ENCODE results near the gene DOCK9.

DOCK9 gene

DNA sequence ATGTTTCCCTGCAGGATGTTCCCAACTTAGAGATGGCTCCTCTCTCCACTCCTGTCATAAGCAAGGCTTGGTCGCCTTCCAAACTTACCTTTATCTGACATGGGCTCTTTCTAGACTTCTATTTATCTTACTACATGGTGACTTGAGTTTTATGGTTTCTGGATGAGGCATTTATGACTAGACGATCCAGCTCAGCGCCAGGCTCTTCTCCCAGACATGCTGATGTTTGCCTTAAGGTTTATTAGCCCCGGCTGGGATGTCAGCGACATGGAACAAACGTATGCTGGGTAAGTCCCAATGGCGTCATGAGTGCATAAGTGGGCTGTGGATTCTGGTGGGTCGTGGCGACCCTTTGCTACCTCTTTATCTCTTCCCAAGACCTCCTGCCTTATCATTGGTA, 185.5 kb downstream of the DOCK9 start:
- H3K4me1 Mint-ChIP-seq (ENCODE audit: low read depth), result no peaks in the 10 kb centered on the region
- peaks cover 7% of the 10 kb centered on the region for H3K9me3 Mint-ChIP-seq
- H3K27ac Mint-ChIP-seq, result no peak overlapping the region
- no peak for DNase-seq
- peaks cover 55% of the 10 kb centered on the region for H3K36me3 Mint-ChIP-seq (ENCODE audit: low read depth)
- H3K4me3 Mint-ChIP-seq, result no peak overlapping the region
- H3K27me3 Mint-ChIP-seq, result peaks cover 4% of the 10 kb centered on the region

DNA sequence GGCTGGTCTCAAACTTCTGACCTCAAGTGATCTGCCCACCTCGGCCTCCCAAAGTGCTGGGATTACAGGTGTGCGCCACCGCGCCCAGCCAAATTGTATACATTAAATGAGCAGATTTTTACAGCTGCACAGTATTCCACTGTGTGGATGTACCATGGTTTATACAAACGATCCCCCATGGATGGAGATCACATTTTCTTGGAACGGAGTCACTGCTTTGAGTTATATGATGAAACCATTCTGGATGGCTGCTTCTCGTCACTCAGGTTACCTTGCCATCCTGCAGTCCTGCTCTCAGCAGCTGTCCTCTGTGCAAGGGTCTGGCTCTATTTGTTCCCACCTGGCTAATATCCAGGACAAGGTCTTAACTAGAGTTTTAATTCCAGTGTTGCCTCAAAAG, 186.3 kb downstream of the DOCK9 start:
- H3K4me3 Mint-ChIP-seq, result no peak overlapping the region
- H3K27me3 Mint-ChIP-seq, result peaks cover 4% of the 10 kb centered on the region
- H3K4me1 Mint-ChIP-seq (ENCODE audit: low read depth), result no peaks in the 10 kb centered on the region
- H3K36me3 Mint-ChIP-seq (ENCODE audit: low read depth), result peaks cover 48% of the 10 kb centered on the region
- peaks cover 7% of the 10 kb centered on the region for H3K9me3 Mint-ChIP-seq
- DNase-seq, result no peak
- no peak overlapping the region for H3K27ac Mint-ChIP-seq

DNA sequence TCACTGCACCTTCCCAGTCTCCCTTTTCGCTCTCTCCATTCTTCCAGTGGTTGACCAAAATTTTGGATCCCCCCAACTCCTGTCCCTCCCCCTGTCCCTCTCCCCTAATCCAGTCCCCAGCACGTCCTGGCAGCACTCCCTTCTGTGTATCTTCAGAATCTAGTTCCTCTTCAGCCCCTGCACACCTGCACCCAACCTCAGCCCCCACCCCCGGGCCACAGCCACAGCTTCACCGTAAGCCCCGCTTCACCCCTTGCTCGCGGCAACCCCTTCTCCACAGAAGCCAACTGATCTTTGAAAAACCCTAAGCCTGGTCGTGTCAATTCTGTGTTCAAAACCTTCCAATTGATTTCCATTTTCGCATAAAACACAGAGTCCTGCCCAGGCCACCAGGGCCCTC, 189.9 kb downstream of the DOCK9 start:
- Mint-ChIP-seq H3K4me3 (no peak overlapping the region), H3K4me1 (ENCODE audit: low read depth) (no peaks in the 10 kb centered on the region), H3K36me3 (ENCODE audit: low read depth) (peaks cover 13% of the 10 kb centered on the region), H3K27me3 (peaks cover 4% of the 10 kb centered on the region), H3K27ac (no peak overlapping the region), H3K9me3 (peaks cover 7% of the 10 kb centered on the region)
- DNase-seq, result no peak

DNA sequence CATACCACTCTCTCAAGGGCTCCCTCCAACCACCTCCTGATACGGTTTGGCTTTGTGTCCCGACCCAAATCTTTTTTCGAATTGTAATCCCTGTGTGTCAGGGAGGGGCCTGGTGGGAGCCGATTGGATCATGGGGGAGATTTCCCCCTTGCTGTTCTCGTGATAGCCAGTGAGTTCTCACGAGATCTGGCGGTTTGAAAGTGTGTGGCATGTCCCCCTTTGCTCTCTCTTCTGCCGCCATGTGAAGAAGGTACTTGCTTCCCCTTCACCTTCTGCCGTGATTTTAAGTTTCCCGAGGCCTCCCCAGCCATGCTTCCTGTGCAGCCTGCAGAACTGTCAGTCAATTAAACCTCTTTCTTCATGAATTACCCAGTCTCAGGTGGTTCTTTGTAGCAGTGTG, 190.7 kb downstream of the DOCK9 start:
- Mint-ChIP-seq H3K27me3 (peaks cover 4% of the 10 kb centered on the region), H3K27ac (no peak overlapping the region), H3K4me1 (ENCODE audit: low read depth) (no peaks in the 10 kb centered on the region), H3K9me3 (peaks cover 5% of the 10 kb centered on the region), H3K36me3 (ENCODE audit: low read depth) (peaks cover 5% of the 10 kb centered on the region), H3K4me3 (no peak overlapping the region)
- DNase-seq, result no peak

DNA sequence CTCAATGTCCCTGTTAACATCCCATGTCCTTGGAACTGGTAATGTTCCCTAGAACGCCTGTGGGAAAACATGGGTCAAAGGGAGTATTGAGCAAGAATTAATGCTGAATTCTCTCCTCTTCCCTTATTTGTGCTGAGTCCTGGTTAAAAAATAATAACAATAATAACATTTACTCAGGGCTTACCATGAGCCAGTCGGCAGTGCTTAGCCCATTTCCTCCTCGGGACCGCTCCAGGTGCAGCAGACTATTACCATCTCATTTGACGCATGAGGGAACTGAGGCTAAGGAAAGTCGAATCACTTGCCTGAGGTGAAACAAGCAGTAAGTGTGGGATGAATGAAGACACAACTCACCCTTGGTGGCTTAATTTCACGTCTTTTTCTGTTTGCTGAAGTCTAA, 191.8 kb downstream of the DOCK9 start:
- Mint-ChIP-seq H3K27ac (no peak overlapping the region), H3K4me3 (no peak overlapping the region), H3K9me3 (peaks cover 3% of the 10 kb centered on the region), H3K4me1 (ENCODE audit: low read depth) (no peaks in the 10 kb centered on the region), H3K27me3 (peaks cover 7% of the 10 kb centered on the region), H3K36me3 (ENCODE audit: low read depth) (no peaks in the 10 kb centered on the region)
- no peak for DNase-seq

DNA sequence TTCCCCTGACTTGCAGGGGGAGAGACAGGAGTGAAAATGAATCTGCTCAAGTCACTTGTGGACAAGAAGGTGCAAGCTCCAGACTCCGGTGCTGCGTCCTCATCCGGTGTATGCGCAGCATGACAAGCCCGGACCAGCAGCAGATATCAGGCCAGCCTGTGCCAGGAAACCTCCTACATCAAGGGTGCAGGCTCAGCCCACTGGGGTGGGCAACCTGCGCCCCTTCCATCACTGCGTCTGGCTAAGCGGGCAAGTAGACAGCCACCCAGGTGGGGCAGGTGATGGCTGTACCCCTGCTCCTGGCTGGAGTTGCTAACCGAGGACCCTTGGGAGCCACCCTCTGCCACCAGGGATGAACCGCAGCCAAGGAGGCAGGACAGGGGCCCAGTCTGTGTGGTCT, 192.5 kb downstream of the DOCK9 start:
- Mint-ChIP-seq H3K27me3 (peaks cover 9% of the 10 kb centered on the region), H3K9me3 (peaks cover 3% of the 10 kb centered on the region), H3K4me3 (no peak overlapping the region), H3K27ac (no peak overlapping the region), H3K36me3 (ENCODE audit: low read depth) (no peaks in the 10 kb centered on the region), H3K4me1 (ENCODE audit: low read depth) (no peaks in the 10 kb centered on the region)
- DNase-seq, result no peak

DNA sequence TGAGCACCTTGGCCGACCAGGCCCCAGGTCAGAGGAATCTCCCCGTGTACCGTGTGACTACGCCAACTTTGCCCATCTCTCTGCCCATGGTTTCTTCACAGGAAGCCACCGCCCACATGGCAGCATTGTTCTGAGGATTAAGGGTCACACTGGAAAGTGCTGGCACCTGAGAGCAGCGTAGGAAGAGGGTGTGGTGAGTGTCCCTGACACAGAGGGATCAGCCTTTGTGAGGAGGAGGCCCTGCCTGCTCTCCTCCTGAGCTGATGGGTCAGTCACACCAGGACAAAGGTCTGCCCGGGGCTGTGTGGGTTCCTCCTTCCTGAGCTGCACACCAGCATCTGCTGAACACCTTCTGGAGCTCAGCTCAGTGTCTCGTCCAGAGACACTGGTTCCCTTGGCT, 193.2 kb downstream of the DOCK9 start:
- Mint-ChIP-seq H3K4me1 (ENCODE audit: low read depth) (no peaks in the 10 kb centered on the region), H3K9me3 (peaks cover 2% of the 10 kb centered on the region), H3K27ac (no peak overlapping the region), H3K27me3 (peaks cover 9% of the 10 kb centered on the region), H3K4me3 (no peak overlapping the region), H3K36me3 (ENCODE audit: low read depth) (no peaks in the 10 kb centered on the region)
- no peak for DNase-seq

DNA sequence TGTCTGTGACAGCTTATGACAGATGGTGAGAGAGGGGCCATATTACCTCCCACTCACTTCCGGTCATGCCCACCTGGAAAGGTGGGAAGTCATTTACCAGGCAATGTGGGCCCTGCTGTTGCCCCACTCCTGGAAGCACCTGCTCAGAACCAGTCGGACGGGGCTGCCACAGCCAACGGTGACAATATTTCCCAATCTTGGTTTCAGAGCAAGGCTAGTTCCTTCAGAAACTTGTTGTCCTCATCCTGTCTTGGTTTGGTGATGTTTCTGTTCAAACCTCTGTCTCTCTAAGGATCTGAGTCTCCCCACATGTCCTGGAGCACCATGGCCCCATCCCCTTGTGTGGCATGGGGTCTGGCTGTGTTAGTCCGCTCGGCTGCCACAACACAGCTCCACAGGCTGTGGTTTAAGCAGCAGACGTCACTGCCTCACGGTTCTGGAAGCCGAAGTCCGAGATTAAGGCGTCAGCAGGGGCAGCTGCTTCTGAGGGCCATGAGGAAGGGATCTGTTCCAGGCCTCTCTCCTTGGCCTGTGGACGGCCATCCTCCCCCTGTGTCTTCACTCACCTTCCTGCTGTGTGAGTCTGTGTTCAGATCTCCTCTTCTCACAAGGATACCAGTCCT, 193.9 kb downstream of the DOCK9 start:
- no peak overlapping the region for H3K27ac Mint-ChIP-seq

DNA sequence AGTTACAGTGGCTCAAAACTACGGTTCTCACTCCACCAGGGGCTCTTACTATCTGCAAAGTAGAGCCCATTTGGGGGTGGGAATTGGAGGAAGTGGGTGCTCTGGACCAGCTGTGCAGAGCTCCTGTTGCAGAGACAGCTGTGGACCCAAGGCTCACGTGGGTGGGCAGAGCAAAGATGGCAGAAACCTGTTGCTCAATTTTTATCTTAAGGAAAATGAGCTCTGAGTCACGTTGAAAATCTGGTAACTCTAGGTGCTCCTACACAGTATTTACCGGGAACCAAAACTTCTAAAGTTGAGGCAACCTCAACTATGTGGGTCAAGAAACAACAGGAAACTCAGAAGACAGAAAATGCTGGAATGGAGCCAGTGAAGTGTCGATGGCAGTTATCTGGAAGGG, 195.2 kb downstream of the DOCK9 start:
- no peak for DNase-seq
- Mint-ChIP-seq H3K9me3 (no peaks in the 10 kb centered on the region), H3K27me3 (peaks cover 16% of the 10 kb centered on the region), H3K36me3 (ENCODE audit: low read depth) (no peaks in the 10 kb centered on the region), H3K4me3 (no peak overlapping the region), H3K4me1 (ENCODE audit: low read depth) (no peaks in the 10 kb centered on the region), H3K27ac (no peak overlapping the region)

More for the DNA sequence above, 193.9 kb downstream of the DOCK9 start:
- Mint-ChIP-seq H3K27me3 (peaks cover 11% of the 10 kb centered on the region), H3K9me3 (no peaks in the 10 kb centered on the region), H3K4me1 (ENCODE audit: low read depth) (no peaks in the 10 kb centered on the region), H3K4me3 (no peak overlapping the region), H3K36me3 (ENCODE audit: low read depth) (no peaks in the 10 kb centered on the region)
- no peak for DNase-seq

DNA sequence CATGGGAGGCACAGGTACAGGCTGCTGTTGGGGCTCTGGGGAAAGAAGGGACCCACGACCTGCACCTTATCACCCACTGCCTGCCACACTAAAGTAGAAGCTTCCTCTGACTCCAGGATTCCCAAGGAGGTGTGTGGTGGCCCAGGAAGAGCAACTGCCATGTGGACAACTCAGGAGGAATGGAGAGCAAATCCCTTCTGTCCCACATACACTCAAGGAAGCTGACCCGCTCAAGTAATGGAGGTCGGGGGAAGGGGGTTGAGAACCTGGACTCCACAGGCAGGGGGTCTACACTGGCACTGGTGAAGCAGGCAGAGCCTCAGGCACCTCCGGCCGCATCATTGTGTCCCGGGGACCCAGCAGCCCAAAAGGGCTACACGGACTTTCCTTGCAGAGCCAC, 196.0 kb downstream of the DOCK9 start:
- peaks cover 17% of the 10 kb centered on the region for H3K27me3 Mint-ChIP-seq
- H3K27ac Mint-ChIP-seq, result no peak overlapping the region
- no peaks in the 10 kb centered on the region for H3K4me1 Mint-ChIP-seq (ENCODE audit: low read depth)
- H3K9me3 Mint-ChIP-seq, result no peaks in the 10 kb centered on the region
- H3K36me3 Mint-ChIP-seq (ENCODE audit: low read depth), result no peaks in the 10 kb centered on the region
- H3K4me3 Mint-ChIP-seq, result no peak overlapping the region
- DNase-seq, result no peak

DNA sequence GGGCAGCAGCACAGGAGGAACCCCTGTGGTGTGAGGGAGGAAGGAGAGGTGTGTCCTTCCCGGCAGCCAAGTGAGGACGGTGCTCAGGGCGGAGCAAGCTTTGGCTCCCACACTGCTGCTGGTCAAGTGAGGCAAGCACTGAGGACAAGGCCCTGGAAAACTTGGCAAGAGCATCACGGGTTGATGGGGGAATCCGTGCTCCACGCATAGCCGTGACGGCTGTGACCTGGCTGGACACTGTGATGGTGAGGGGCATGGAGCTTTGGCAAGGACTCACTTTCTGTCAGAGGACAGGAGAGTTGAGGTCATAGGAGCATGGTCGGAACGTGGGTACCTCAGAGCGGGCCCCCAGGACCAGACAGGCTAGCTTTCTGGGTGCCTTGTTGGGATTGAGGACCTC, 196.4 kb downstream of the DOCK9 start:
- no peak overlapping the region for H3K27ac Mint-ChIP-seq
- H3K27me3 Mint-ChIP-seq, result peaks cover 17% of the 10 kb centered on the region
- H3K4me3 Mint-ChIP-seq, result no peak overlapping the region
- DNase-seq, result no peak
- H3K4me1 Mint-ChIP-seq (ENCODE audit: low read depth), result no peaks in the 10 kb centered on the region
- H3K36me3 Mint-ChIP-seq (ENCODE audit: low read depth), result no peaks in the 10 kb centered on the region
- H3K9me3 Mint-ChIP-seq, result no peaks in the 10 kb centered on the region

DNA sequence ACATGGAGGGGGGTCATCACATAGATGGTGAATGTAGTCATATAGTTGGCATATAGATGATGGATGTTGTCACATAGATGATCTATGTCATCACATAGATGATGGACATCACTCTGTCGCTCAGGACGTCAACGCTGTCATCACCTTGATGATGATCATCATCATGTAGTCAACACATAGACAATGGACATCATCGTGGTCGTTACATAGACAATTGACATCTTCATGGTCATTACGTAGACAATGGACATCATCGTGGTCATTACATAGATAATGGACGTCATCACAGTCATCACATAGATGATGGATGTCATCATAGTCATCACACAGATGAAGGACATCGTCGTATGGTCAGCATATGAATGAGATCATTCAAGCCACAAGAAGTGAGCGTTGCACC, 196.8 kb downstream of the DOCK9 start:
- Mint-ChIP-seq H3K36me3 (ENCODE audit: low read depth) (no peaks in the 10 kb centered on the region), H3K4me3 (no peak overlapping the region), H3K27me3 (peaks cover 20% of the 10 kb centered on the region), H3K4me1 (ENCODE audit: low read depth) (no peaks in the 10 kb centered on the region), H3K27ac (no peak overlapping the region), H3K9me3 (no peaks in the 10 kb centered on the region)
- no peak for DNase-seq

DNA sequence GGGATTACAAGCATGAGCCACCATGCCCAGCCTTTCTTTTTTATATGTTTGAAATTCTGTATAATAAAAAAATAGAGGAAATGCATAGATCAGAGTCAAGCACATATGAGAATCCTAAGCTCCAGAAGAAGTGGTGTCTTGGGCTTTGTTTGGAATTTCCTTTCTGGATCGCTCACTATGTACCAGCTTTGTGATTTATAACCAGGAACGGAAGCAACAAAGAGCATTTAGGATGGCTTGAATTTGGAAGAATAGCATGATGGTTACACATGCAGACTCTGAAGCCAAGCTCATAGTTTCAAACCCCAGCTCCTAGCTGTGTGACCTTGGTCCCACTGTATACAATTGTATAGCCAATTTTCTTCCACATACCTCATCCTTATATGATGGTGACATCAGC, 197.4 kb downstream of the DOCK9 start:
- no peaks in the 10 kb centered on the region for H3K4me1 Mint-ChIP-seq (ENCODE audit: low read depth)
- H3K9me3 Mint-ChIP-seq, result no peaks in the 10 kb centered on the region
- peaks cover 21% of the 10 kb centered on the region for H3K27me3 Mint-ChIP-seq
- no peak overlapping the region for H3K4me3 Mint-ChIP-seq
- DNase-seq, result no peak
- H3K27ac Mint-ChIP-seq, result no peak overlapping the region
- H3K36me3 Mint-ChIP-seq (ENCODE audit: low read depth), result no peaks in the 10 kb centered on the region

DNA sequence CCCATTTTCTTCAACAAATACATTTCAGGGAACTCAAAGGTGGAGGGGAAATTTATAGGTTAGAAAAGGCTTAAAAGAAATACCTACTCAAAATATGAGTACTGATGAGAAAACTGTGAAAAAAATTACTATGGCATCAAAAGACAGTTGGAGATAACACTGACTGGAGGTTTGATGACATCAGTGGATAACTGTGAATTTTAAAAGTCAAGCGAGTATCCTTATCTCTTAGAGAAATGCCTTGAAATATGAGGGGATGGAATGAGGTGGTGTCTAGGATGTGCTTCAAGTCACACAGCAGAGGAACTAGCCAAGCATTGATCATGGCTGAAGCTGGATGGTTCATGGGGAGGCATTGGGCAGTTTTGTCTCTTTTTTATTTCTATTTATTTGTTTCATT, 198.2 kb downstream of the DOCK9 start:
- Mint-ChIP-seq H3K36me3 (ENCODE audit: low read depth) (no peaks in the 10 kb centered on the region), H3K4me1 (ENCODE audit: low read depth) (no peaks in the 10 kb centered on the region), H3K27me3 (peaks cover 21% of the 10 kb centered on the region), H3K9me3 (no peaks in the 10 kb centered on the region), H3K27ac (no peak overlapping the region), H3K4me3 (no peak overlapping the region)
- no peak for DNase-seq

DNA sequence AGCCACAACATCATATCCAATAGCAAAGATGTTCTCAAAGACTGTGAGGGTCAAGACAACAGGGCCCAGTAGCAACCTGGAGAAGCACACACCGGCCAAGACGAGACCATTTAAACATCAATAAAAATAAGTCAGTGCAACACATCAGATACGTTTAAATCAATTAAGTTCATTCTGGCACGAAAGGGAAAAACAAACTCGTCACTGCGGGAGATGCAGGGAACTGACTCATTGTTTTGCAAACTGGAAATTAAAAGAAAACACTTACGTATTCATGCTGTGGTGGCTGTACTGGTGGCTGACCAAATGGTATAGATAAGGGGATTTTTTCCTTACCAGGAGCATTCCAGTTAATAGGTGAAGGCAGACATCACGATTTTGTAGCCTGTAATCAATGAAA, 199.1 kb downstream of the DOCK9 start:
- peaks cover 21% of the 10 kb centered on the region for H3K27me3 Mint-ChIP-seq
- no peak overlapping the region for H3K4me3 Mint-ChIP-seq
- no peaks in the 10 kb centered on the region for H3K4me1 Mint-ChIP-seq (ENCODE audit: low read depth)
- H3K36me3 Mint-ChIP-seq (ENCODE audit: low read depth), result no peaks in the 10 kb centered on the region
- DNase-seq, result no peak
- H3K9me3 Mint-ChIP-seq, result no peaks in the 10 kb centered on the region
- no peak overlapping the region for H3K27ac Mint-ChIP-seq

DNA sequence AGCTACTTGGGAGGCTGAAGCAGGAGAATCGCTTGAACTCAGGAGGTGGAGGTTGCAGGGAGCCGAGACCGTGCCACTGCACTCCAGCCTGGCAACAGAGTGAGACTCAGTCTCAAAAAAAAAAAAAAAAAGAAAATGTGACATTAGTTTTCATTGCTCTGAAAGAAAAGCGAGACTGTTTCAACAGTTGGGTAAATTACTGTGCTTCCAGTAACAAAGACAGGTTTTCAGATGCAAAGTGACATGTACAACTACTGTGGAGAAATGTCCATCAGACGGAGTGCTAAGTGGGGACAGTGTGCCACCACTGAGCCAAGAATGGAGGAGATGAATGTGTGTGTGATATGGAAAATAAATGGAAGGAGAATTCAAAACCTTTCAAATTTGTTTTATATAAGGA, 201.2 kb downstream of the DOCK9 start:
- DNase-seq, result no peak
- no peak overlapping the region for H3K4me3 Mint-ChIP-seq
- H3K27ac Mint-ChIP-seq, result no peak overlapping the region
- H3K9me3 Mint-ChIP-seq, result no peaks in the 10 kb centered on the region
- no peaks in the 10 kb centered on the region for H3K4me1 Mint-ChIP-seq (ENCODE audit: low read depth)
- peaks cover 21% of the 10 kb centered on the region for H3K27me3 Mint-ChIP-seq
- H3K36me3 Mint-ChIP-seq (ENCODE audit: low read depth), result no peaks in the 10 kb centered on the region
